NCI-H2227 (cell line): ENCODE data around the gene LIMK2.
"Not testable (repeated sequence)": the region's sequence is repeated elsewhere in the genome, so short reads cannot be mapped to it uniquely, and the experiment has no call there.

Experiments used
- DNase-seq: peaks from one replicate; lab custom pipeline; 2025; ENCODE audit not compliant: unreplicated experiment; lab: John Stamatoyannopoulos, UW

The LIMK2 gene

GRCh38 chr22:31241936-31242335 lies 29.8 kb downstream of the LIMK2 start:
- no peak for DNase-seq

GRCh38 chr22:31243339-31244045 lies 31.4 kb downstream of the LIMK2 start:
- no peak for DNase-seq

- no peak for DNase-seq
Observed at GRCh38 chr22:31244046-31244942, 32.2 kb downstream of the LIMK2 start.

GRCh38 chr22:31244943-31245451 lies 32.9 kb downstream of the LIMK2 start:
- DNase-seq, result no peak

GRCh38 chr22:31245998-31246397 lies 33.9 kb downstream of the LIMK2 start:
- DNase-seq, result not testable (repeated sequence)

GRCh38 chr22:31246687-31247086 lies 34.6 kb downstream of the LIMK2 start:
- DNase-seq, result no peak

GRCh38 chr22:31247726-31248125 lies 35.6 kb downstream of the LIMK2 start:
- DNase-seq, result peak; percentile 30

- DNase-seq, result peak; percentile 84
Observed at GRCh38 chr22:31248138-31248745, 36.1 kb downstream of the LIMK2 start.

GRCh38 chr22:31248965-31249958 lies 37.2 kb downstream of the LIMK2 start:
- no peak for DNase-seq

GRCh38 chr22:31250740-31251600 lies 38.9 kb downstream of the LIMK2 start:
- no peak for DNase-seq

GRCh38 chr22:31253949-31254348 lies 41.9 kb downstream of the LIMK2 start:
- DNase-seq, result no peak

- no peak for DNase-seq
Observed at GRCh38 chr22:31259798-31260473, 47.8 kb downstream of the LIMK2 start.

GRCh38 chr22:31260474-31260856 lies 48.4 kb downstream of the LIMK2 start:
- no peak for DNase-seq

- DNase-seq, result no peak
Observed at GRCh38 chr22:31262312-31263133, 50.4 kb downstream of the LIMK2 start.

- DNase-seq, result no peak
Observed at GRCh38 chr22:31263896-31264640, 52.0 kb downstream of the LIMK2 start.

GRCh38 chr22:31268281-31268680 lies 56.2 kb downstream of the LIMK2 start:
- no peak for DNase-seq

GRCh38 chr22:31269892-31270579 lies 57.9 kb downstream of the LIMK2 start:
- no peak for DNase-seq
